ENCODE results near the gene PITX3.
"Not testable (repeated sequence)": the region's sequence is repeated elsewhere in the genome, so short reads cannot be mapped to it uniquely, and the experiment has no call there.

The PITX3 gene

DNA sequence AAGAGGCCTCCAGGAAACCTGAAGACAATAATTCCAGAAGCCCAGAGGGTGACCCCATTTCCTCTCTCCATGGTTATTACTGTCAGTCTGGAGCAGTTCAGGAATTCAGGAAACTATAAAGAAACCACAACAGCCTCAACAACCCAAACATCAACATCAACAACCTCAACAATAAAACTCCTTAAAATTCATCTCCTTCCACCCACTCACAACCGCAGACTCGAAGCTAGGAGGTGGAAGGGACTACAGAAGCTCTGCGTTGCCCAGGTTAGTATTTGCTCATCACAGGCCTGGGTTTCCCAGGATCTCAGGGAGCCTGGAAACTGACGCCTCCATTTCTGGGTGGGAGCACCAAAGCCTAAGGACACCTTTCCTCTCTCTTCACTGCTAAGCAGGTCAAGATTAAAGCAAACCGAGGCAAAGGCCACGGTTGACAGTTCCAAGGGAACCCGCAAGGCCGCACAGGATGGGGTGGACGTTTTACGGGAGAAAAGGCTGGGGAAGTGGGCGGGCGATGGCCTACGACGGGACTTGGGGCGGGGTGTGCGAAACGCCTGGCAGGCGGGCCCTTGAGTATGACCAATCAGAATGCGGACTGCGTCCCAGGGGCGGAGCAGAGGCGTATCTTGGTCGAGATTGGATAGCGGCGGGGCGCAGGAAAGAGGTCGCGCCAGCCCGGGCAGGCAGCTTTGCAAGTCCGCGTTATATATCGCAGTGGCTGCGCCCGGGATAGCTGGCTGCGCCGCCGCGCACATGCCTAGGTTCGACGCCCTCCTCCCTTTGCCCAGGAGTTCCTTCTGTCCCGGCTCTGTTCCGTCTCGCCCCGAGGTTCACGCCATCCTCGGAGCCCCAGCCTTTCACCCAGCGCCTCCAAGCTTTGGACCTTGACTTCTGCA is 15.4 kb downstream of the PITX3 start, which contains the start of gene ELOVL3:
ELOVL3 (plus strand) TSS at position 654 of the 896 bp plus-strand sequence. CDS start 250 bp downstream, outside the sequence.
- DNase-seq, result peak; percentile 96

DNA sequence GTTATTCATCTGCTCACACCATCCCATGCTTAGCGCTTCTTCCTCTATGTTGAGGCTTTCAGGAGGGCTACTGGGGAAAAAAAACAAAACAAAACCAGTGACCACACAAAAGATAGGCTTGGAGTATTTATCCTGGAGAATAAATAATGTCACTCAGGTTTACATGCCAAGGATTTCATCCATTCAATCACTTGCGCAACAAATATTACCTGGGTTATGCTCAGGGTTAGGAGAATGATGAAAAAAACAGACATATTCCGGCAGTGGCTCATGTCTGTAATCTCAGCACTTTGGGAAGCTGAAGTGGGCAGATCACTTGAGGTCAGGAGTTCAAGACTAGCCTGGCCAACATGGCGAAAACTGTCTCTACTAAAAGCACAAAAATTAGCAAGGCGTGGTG is 18.5 kb downstream of the PITX3 start:
- DNase-seq, result no peak

DNA sequence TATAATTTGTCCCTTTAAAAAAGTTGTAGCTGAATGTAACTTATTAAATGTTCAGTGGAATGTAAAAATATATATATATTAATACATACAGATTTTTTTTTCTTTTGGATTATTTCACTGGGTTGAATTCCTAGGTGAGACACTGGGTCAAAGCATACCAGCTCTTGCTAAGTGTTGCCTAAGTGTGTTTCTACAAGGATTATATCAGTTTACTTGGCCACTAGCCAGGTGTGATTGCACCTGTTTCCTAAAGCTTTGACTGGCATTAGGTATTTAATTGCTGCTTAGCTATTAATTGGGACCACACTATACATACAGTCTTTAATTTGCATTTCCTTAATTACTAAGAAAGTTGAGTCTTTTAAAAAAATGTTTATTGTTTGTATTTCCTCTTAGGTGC is 20.7 kb downstream of the PITX3 start:
- no peak for DNase-seq

DNA sequence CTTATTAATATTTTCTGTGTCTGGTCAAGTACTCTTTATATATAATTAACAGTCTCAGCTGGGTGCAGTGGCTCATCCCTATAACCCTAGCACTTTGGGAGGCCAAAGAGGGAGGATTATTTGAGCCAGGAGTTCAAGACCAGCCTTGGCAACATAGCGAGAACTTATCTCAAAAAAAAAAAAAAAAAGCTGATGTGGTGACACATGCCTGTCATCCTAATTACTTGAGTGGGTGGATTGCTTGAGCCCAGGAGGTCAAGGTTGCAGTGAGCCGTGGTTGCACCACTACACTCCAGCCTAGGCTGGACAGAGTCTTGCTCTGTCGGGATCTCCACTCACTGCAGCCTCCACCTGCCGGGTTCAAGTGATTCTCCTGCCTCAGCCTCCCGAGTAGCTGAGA is 21.9 kb downstream of the PITX3 start:
- DNase-seq, result no peak

DNA sequence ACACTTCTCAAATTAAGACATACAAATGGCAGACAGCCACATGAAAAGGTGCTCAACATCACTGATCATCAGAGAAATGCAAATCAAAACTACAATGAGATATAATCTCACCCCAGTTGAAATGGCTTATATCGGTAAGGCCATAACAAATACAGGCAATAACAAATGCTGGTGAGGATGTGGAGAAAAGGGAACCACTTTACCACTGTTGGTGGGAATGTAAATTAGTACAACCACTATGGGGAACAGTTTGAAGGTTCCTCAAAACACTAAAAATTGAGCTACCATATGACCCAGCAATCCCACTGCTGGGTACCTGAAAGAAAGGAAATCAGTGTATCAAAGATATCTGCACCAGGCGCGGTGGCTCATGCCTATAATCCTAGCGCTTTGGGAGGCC is 27.7 kb downstream of the PITX3 start:
- not testable (repeated sequence) for DNase-seq

DNA sequence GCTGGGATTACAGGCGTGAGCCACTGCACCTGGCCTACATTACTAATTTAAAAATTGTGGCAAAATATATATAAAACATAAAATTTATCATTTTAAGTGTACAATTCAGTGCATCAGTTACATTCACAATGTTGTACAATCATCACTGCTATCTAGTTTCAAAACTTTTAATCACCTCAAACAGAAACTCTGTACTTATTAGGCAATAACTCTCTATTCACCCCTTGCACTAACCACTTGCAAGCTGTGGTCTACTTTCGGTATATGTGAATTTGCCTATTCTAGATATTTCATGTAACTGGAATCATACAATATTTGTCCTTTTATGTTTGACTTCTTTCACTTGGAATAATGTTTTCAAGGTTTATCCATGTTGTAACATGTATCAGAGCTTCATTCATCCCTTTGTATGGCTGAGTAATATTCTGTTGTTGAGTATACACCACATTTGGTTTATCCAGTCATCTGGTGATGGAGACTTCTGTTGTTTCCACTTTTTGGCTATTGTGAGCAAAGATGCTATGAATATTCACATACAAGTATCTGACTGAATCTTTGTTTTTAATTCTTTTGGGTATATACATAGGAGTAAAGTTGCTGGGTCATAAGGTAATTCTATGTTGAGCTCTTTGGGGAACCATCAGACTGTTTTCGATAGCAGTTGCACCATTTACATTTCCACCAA is 29.6 kb downstream of the PITX3 start:
- DNase-seq, result no peak

DNA sequence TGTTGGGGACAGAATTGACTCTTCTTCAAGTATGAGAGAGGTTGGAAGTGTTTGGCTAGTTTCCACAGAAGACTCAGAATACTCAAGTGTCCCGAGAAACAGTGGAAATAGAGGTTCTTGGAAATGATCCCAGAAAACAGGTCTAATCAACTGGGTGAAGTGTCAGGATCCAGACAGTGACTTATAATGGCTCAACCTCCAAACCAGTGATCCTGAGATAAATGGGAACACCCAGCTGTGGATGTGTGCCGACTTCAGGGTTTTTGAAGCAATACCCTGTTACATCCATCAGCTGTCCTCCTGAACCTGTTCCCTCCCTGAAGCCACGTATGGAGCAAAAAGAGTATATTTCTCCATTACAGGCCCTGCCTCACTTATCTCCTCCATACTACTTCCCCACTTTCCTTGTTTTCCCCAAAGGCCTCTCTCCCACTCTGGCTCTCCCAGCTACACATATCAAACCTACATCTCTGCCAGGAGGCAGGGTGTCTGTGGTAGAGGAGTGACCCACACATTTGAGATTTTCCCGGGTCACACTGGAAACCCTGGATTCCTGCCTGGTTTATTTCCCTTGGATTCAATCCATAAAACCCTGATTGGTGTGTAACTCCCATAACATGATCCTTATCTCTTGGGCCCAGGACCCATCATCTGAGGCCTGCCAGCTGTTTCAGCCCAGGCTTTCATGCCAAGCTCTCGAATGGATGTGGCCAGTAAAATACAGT is 32.8 kb downstream of the PITX3 start:
- no peak for DNase-seq

DNA sequence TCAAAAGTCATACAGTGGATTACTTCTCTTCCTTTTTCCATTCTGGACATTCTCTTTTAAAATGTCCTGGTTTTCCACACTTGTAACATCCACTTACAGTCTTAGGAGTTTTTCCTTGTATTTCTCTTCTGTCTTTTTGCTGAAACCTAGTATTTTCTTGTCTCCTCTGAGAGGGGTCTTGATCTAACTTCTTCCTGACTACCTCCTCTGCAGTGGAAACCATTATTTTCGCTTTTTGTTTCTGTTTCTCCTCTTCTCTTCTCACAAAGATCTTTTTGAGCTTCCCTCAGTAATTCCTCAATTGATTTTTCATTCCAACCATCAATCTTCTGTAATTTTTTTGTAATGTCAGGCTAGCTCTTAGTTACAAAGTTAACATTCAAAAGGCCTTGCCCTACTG is 38.9 kb downstream of the PITX3 start:
- DNase-seq, result no peak

DNA sequence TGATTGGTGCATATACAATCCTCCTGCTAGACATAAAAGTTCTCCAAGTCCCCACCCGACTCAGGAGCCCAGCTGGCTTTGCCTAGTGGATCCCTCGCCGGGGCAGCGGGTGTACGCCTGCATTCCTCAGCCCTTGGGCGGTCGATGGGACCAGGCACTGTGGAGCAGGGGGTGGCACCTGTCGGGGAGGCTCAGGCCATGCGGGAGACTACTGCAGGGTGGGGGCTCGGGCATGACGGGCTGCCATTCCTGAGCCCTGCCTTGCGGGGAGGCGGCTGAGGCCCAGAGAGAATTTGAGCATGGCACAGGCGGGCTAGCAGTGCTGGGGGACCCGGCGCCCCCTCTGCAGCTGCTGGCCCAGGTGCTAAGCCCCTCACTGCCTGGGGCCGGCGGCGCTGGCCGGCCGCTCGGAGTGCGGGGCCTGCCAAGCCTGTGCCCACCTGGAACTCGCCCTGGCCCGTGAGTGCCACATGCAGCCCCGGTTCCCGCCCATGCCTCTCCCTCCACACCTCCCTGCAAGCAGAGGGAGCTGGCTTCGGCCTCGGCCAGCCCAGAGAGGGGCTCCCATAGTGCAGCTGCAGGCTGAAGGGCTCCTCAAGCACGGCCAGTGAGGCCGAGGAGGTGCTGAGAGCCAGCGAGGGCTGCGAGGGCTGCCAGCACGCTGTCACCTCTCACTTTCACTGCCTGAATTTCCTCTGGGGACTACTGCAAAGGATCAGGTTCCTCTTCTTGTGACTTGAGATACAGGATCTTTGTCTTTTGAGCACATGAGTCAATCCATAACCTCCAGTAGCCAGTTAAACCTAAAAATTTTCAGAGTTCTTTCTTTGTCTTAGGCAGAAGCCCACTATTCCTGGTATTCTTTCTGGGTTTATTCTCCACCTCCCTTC is 40.3 kb downstream of the PITX3 start:
- DNase-seq, result no peak

DNA sequence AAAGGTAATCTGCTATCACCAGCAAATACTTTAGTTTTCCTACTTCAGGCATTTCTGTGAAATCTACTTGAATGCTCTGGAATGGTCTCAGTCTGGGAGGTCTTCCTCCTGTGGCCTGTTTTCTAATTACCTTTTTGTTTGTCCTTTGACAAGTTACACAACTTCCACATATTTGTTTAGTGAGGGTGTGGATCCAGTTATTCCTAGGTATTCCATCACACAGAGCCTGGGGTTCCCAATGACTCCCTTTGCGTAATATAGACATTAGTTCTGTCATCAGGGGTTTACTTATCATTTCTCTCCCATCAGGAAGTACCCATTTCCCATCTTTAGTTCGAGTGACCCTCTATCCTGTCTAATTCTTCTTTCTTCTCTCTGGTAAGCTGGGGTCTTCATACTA is 43.3 kb downstream of the PITX3 start:
- no peak for DNase-seq

DNA sequence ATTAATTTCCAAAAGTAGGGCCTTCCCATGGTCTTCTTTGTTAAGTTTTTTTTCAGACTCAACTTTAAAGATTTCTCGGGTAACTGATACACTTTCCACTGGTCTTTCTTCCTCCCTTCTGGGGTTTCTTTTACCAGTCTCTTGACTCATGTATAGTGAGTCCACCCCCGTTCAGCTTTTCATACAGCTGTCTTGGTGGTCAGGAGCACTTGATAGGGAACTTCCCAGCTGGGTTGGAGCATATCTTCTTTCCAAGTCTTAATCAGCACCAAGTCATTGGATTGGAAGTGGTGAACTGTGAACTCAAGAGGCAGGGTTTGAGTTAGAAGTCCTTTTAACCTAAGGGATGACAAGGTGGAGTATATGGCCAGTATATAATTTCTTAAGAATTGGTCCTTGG is 44.4 kb downstream of the PITX3 start:
- DNase-seq, result no peak

DNA sequence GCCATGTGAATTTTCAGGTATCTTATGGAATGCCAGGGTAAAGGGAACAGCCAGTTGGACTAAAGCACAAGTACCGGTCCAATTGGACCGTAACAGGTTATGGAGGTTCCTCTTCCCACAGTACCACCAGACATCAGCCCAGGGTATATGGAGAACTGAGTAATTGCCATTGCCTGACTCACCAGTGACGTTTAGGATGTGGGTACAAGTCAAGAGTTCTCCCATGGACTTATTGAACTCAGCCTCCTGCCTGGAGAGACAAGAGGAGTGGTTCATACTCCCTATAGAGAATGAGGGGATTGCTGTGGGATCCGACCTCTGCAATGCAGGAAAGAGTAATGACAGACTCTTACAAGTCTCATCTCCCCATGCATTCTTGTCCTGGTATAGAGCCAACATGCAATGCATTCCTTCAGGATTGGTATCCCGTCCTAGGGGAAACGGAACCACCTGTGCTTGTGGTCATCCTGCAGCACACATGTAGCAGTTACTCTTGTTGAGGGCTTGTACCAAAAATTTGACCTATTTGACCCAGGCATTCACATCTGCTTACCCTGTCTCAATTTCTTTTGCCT is 45.9 kb downstream of the PITX3 start:
- no peak for DNase-seq

DNA sequence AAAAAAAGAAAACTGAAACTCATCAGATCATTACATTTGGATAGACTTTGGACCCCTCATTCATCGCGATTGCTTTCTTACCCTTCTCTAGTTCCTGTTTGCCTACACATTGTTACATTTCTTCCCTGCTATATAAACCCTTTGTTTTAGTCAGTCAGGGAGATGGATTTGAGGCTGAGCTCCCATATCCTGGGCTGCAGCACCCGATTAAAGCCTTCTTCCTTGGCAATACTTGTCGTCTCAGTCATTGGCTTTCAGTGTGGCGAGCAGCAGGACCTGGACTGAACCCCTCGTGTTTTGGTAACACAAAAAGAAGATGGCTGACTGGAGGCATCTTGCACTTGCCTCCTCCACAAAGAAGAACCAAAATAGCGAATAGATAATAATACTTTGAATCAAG is 49.4 kb downstream of the PITX3 start:
- DNase-seq, result no peak

DNA sequence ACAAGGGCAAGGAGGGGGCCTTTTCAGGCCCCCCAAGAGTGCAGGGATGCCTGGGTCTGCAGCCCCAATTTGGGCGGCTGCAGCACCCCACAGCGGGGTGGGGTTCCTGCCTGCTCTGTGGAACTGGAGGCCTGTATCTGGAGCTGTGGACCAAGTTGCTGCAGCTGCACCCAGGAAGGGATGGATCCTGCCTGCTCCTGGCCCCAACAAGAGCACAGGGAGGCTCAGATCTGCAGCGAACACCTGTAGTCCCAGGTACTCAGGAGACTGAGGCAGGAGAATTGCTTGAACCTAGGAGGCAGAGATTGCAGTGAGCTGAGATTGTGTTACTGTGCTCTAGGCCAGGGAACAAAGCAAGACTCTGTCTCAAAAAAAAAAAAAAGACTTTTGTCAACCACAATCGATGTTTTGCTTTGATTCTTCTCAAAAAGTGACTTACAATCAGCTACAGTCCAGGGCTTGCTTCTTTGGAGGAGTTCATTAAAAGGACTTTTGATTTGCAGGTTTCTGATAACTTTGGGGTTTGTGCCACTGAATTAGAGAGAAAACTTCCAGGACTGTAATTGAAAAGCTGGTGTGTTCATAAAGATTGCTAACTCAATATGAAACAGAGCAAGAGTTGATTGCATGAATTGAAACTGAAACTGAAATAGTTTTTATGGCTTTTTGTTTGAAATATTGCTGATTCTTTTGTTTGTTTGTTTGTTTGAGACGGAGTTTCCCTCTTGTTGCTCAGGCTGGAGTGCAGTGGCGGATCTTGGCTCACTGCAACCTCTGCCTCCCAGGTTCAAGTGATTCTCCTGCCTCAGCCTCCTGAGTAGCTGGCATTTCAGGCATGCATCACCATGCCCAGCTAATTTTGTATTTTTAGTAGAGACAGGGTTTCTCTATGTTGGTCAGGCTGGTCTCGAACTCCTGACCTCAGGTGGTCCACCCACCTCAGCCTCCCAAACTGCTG is 52.1 kb downstream of the PITX3 start:
- DNase-seq, result not testable (repeated sequence)

DNA sequence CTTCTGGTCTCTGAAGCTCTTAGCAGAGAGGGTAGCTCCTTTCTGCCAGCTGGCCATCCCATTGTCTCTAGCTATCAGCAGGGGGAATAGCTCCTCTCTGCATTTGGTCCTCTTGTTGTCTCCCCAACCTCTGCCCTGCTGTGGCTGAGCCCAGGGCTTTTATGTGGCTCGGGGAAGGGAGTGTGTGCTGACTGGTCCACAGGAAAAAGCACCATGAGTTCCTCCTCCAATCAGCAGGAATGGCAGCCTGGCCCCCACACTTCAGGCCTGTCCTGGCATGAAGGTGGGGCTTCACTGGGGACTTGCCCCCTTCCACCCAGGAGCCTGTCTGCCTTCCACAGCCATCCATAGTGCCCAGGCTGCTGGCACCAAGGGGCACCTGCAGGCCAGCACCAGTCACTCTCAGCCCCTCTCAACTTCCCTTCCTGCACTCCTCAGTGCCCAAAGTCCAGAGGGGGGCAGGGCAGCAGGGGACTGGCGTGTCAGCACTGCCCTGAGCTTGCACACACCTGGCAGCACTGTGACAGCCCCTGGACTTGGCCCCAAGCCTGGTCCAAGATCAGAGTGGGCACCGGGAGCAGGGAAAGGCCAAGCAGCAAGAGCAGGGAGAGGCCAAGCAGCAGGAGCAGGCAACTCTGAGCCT is 52.9 kb downstream of the PITX3 start:
- no peak for DNase-seq

DNA sequence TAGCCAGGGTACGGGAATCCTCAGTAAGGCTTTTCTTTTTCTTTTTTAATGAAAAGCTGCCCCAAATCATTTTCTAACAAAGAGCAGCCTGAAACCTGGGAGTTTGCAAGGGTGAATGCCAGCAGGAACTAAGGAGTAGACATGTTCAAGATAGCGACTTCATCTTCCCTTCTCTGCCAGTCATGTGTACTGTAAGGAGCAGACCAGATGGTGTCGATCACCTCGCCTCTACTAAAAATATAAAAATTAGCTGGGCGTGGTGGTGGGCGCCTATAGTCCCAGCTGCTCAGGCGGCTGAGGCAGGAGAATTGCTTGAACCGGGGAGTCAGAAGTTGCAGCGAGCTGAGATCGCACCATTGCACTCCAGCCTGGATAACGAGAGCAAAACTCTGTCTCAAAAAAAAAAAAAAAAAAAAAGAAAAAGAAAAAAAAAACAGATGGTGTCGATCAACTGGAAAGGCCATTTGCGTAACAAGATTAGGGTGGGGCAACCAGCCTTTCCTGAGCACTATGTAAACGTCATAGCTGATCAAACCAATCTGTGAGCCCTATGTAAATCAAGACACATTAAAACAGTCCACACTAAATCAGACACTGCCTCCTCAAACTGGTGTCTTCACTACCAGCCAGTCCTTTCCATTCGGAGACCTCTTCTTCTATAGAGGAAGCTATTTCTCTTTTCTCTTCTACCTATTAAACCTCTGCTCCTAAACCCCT is 55.3 kb downstream of the PITX3 start:
- no peak for DNase-seq

DNA sequence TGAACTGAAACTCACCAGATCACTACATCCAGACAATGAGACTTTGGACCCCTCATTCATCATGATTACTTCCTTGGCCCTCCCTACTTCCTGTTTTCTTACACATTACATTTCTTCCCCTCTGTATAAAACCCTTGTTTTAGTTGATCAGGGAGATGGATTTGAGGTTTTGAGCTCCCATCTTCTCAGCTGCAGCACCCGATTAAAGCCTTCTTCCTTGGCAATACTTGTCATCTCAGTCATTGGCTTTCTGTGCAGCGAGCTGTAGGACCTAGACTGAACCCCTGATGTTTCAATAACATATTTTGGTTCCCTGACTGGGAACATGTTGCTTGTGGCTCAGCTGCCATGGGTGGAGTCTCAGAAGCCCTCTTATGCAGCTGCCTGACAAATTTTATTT is 56.0 kb downstream of the PITX3 start:
- DNase-seq, result no peak

DNA sequence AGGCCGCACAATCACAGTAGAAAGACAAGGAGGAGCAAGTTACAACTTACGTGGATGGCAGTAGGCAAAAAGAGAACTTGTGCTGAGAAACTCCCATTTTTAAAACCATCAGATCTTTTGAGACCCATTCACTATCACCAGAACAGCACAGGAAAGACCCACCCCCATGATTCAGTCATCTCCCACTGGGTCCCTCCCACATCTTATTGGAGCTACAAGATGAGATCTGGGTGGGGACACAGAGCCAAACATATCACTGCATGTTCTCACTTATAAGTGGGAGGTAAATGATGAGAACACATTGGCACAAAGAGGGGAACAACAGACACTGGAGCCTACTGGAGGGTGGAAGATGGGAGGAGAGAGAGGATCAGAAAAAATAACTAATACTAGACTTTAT is 56.7 kb downstream of the PITX3 start:
- DNase-seq, result no peak

Data from right hindlimb (tissue), 1 donor.